A549 (cell line): ENCODE data around the gene LBH. TPM values are rescaled to one million over a fixed set of nuclear protein-coding genes. Genes with fewer than 3 reads are reported as not detected.

ENCODE experiments used
- ATAC-seq, 2 experiments: fragments of 200-7000 bp in 1 of 2; fragments of >200 bp in 1 of 2; cut with Nextera tagmentation in 1 of 2; cut with Tn5 transposase in 1 of 2; 3 replicates each; pipeline versions ENCODE4 v1.8.0 to v1.9.1; 2018 to 2020; ENCODE audit warnings: mild to moderate bottlenecking in 1 of 2, moderate library complexity in 1 of 2
- CTCF ChIA-PET: fragments of 300-600 bp; sonication (Branson Sonifier 250); formaldehyde crosslinking; extraction: SDS; loops from one replicate; lab custom pipeline; 2021; ENCODE audit warnings: antibody characterized with exemption, inconsistent platforms; lab: Yijun Ruan, JAX
- POLR2A ChIA-PET: fragments of 350-600 bp; formaldehyde crosslinking; extraction: SDS; loops from one replicate; lab custom pipeline; 2021; ENCODE audit warnings: antibody characterized with exemption, inconsistent platforms; lab: Yijun Ruan, JAX
- DNase-seq, 2 experiments: peaks; one replicate each; pipeline versions ENCODE4 v3.0.0 to v3.0.0-alpha.2; 2011 to 2016; ENCODE audit warnings: low read depth in 1 of 2, low spot score in 1 of 2
- FAIRE-seq: peaks from 2 replicates; lab custom pipeline; 2011; peaks lifted over from hg19 to GRCh38; lab: Jason Lieb, UNC
- H3K27ac ChIP-seq, 2 experiments: fragments of >200 bp; sonication (Bioruptor Twin); formaldehyde crosslinking; 3 replicates each; pipeline ENCODE4 v1.5.1; 2016 to 2017
- H3K4me1 ChIP-seq: fragments of >200 bp; sonication (Bioruptor Twin); formaldehyde crosslinking; 3 replicates; pipeline ENCODE4 v1.6.1; 2016
- H3K4me2 ChIP-seq: fragments of >200 bp; sonication (Bioruptor Twin); formaldehyde crosslinking; 3 replicates; pipeline ENCODE4 v1.6.1; 2016
- H3K4me3 ChIP-seq: fragments of >200 bp; sonication (Bioruptor Twin); formaldehyde crosslinking; 3 replicates; pipeline ENCODE4 v1.5.1; 2016
- H3K9me3 ChIP-seq: fragments of >200 bp; sonication (Bioruptor Twin); formaldehyde crosslinking; 3 replicates; pipeline ENCODE4 v1.6.1; 2016
- EHF ChIP-seq: fragments of 250-450 bp; sonication (Bioruptor Pico); IDR thresholded peaks from 2 replicates; pipeline ENCODE4 v1.5.0; 2020; ENCODE audit warnings: mild to moderate bottlenecking
- ESRRA ChIP-seq: fragments of 150-350 bp; IDR thresholded peaks from 2 replicates; pipeline ENCODE4 v1.6.1; 2014; ENCODE audit warnings: mild to moderate bottlenecking, low read length, borderline replicate concordance
- HOXB13 ChIP-seq: fragments of 250-450 bp; sonication (Bioruptor Pico); IDR thresholded peaks from 2 replicates; pipeline ENCODE4 v1.5.0; 2020; ENCODE audit warnings: low read depth, mild to moderate bottlenecking, moderate library complexity
- JUN ChIP-seq, 2 experiments: fragments of >200 bp; sonication (Bioruptor Twin); formaldehyde crosslinking; IDR thresholded peaks; 2 replicates in 1 of 2; 3 replicates in 1 of 2; pipeline ENCODE4 v1.6.1; 2016 to 2017
- KDM5A ChIP-seq: fragments of 200-600 bp; sonication (generic); IDR thresholded peaks from 2 replicates; pipeline ENCODE4 v1.6.1; 2016; ENCODE audit warnings: antibody characterized with exemption, mild to moderate bottlenecking
- MYC ChIP-seq: IDR thresholded peaks from 2 replicates; pipeline ENCODE4 v1.6.1; 2012; ENCODE audit warnings: mild to moderate bottlenecking, inconsistent platforms, low read length, improper control_type of control experiment, borderline replicate concordance
- NFE2L2 ChIP-seq: fragments of 150-350 bp; conservative IDR thresholded peaks from 2 replicates; pipeline ENCODE4 v1.6.1; 2014; ENCODE audit warnings: low read length
- POLR2A ChIP-seq: IDR thresholded peaks from 2 replicates; pipeline ENCODE4 v1.6.1; 2012; ENCODE audit warnings: mild to moderate bottlenecking, low read length
- RAD21 ChIP-seq, 2 experiments: fragments of >200 bp in 1 of 2; sonication (Bioruptor Twin) in 1 of 2; formaldehyde crosslinking in 1 of 2; IDR thresholded peaks in 1 of 2; conservative IDR thresholded peaks in 1 of 2; 2 replicates in 1 of 2; 3 replicates in 1 of 2; pipeline ENCODE4 v1.6.1; 2012 to 2018; ENCODE audit warnings: inconsistent platforms in 1 of 2
- RFX5 ChIP-seq: fragments of 450-650 bp; IDR thresholded peaks from 2 replicates; pipeline ENCODE4 v1.7.1; 2014; ENCODE audit warnings: antibody characterized with exemption, mild to moderate bottlenecking, moderate library complexity
- USF2 ChIP-seq: fragments of 450-650 bp; IDR thresholded peaks from 2 replicates; pipeline ENCODE4 v1.6.1; 2014; ENCODE audit warnings: antibody characterized with exemption
- ZC3H11A ChIP-seq: fragments of 450-650 bp; IDR thresholded peaks from 2 replicates; pipeline ENCODE4 v1.6.1; 2014; ENCODE audit warnings: antibody characterized with exemption, mild to moderate bottlenecking
- ZFP36 ChIP-seq: fragments of 450-650 bp; IDR thresholded peaks from 2 replicates; pipeline ENCODE4 v1.6.1; 2014; ENCODE audit warnings: borderline replicate concordance; ENCODE audit not compliant: partially characterized antibody
- WGBS: methylation state at CpG from one replicate; pipeline ENCODE4 v1.1.6; 2017; ENCODE audit errors: missing lambda C conversion rate; 5-methylcytosine and 5-hydroxymethylcytosine counted together
- polyA plus RNA-seq, 4 experiments: library from polyadenylated mRNA; depleted of rRNA in 3 of 4; stranded (reverse); fragments of >200 nt; fragmentation: RNase III in 1 of 4; extraction: RNeasy Plus Mini Kit Qiagen cat#74134 plus additional on column Dnase treatment in 1 of 4; gene quantifications; 2 replicates in 3 of 4; 3 replicates in 1 of 4; pipeline ENCODE4 v1.2.3, GENCODE V29; 2011 to 2017

Gene LBH
- polyA plus RNA-seq, 2 of the 4 experiments (the other 2 are of a cell fraction) = 163 to 216 TPM

GRCh38 chr2:30269771-30270145, 38.4 kb downstream of the LBH start:
- WGBS = 80% methylated on average over 5 of the region's 5 CpGs
- FAIRE-seq = no peak

GRCh38 chr2:30270166-30270565, 38.8 kb downstream of the LBH start:
- no peak for DNase-seq
- ChIA-PET CTCF (interaction anchor here (1.0 to 8.8 kb wide), 3 partner anchors 14 to 105 kb away, joined by 3 to 39 read pairs (median 5); no protein-coding TSS in a partner anchor), POLR2A (interaction anchor here (3.3 kb wide), 1 partner anchor 37 kb away, joined by 11 read pairs; no protein-coding TSS in a partner anchor)

More at GRCh38 chr2:30269771-30270145, 38.4 kb downstream of the LBH start:
- Histone ChIP-seq H3K4me2 (no peak overlapping the region), H3K4me1 (peaks cover 64% of the 10 kb centered on the region), H3K9me3 (peaks cover 3% of the 10 kb centered on the region; the same call in 1 of the 3 replicates), H3K27ac (peak overlapping the region; percentile 19 to 91; a peak in 5 of 6 replicates), H3K4me3 (no peak overlapping the region)
- CTCF ChIA-PET = interaction anchor here (1.0 to 8.8 kb wide), 3 partner anchors 13 to 105 kb away, joined by 3 to 39 read pairs (median 5); no protein-coding TSS in a partner anchor
- no peak for ATAC-seq
- no peak for DNase-seq
- TF ChIP-seq NFE2L2 (no peak), ZC3H11A (no peak), KDM5A (no peak), RAD21 (conservative IDR thresholded peaks at IDR 0.05 in 1 of 2, IDR thresholded peaks at IDR 0.05 in 1 of 2) (no peak), HOXB13 (no peak), RFX5 (no peak), POLR2A (no peak)
- TF ChIP-seq, all 56 proteins: peak for 0
- POLR2A ChIA-PET = interaction anchor here (3.3 kb wide), 1 partner anchor 37 kb away, joined by 11 read pairs; no protein-coding TSS in a partner anchor

GRCh38 chr2:30271301-30271700, 40.0 kb downstream of the LBH start:
- no peak overlapping the region for H3K4me3 ChIP-seq
- no peak overlapping the region for H3K4me2 ChIP-seq
- DNase-seq (no peak), ATAC-seq (no peak), FAIRE-seq (no peak)
- POLR2A ChIA-PET = interaction anchor here (0.7 to 0.9 kb wide), 3 partner anchors 22 to 40 kb away, joined by 3 to 7 read pairs (median 6); partner anchors contain the start of gene LBH
- no peaks in the 10 kb centered on the region for H3K9me3 ChIP-seq
- CTCF ChIA-PET = interaction anchor here (0.5 to 8.8 kb wide), 7 partner anchors 21 to 362 kb away, joined by 3 to 39 read pairs (median 3); no protein-coding TSS in a partner anchor
- WGBS = 96% methylated on average over 5 of the region's 5 CpGs
- peaks cover 68% of the 10 kb centered on the region for H3K4me1 ChIP-seq
- TF ChIP-seq JUN (IDR thresholded peaks at IDR 0.05) = no peak
- peak overlapping the region; percentile 82 to 91 for H3K27ac ChIP-seq

More at GRCh38 chr2:30270166-30270565, 38.8 kb downstream of the LBH start:
- TF ChIP-seq ESRRA (no peak), ZFP36 (no peak), NFE2L2 (no peak), EHF (CRISPR knock-in tag) (no peak), MYC (no peak)
- TF ChIP-seq, all 56 proteins: peak for 0
- no peak overlapping the region for H3K4me2 ChIP-seq
- H3K9me3 ChIP-seq = no peaks in the 10 kb centered on the region
- H3K4me1 ChIP-seq = peaks cover 67% of the 10 kb centered on the region
- FAIRE-seq (no peak), ATAC-seq (no peak)
- peak overlapping the region; percentile 19 to 91; a peak in 5 of 6 replicates for H3K27ac ChIP-seq
- no peak overlapping the region for H3K4me3 ChIP-seq
- WGBS = 90% methylated on average over 3 of the region's 3 CpGs

- POLR2A ChIA-PET = interaction anchor here (4.1 kb wide), 1 partner anchor 40 kb away, joined by 70 read pairs; the partner anchor contains the start of gene LBH
- TF ChIP-seq USF2 (no peak), HOXB13 (0 out of 2 replicates have a peak, but pooled peaks have one; percentile 16)
- TF ChIP-seq, all 56 proteins: peak for 1
- peak overlapping the region; percentile 70 for H3K4me2 ChIP-seq
- CTCF ChIA-PET = interaction anchor here (0.5 to 8.8 kb wide), 5 partner anchors 10 to 430 kb away, joined by 3 to 39 read pairs (median 3); no protein-coding TSS in a partner anchor
- peak overlapping the region; percentile 82 to 91 for H3K27ac ChIP-seq
- DNase-seq (no peak), ATAC-seq (no peak), FAIRE-seq (no peak)
- peaks cover 66% of the 10 kb centered on the region for H3K4me1 ChIP-seq
- no peak overlapping the region for H3K4me3 ChIP-seq
- H3K9me3 ChIP-seq = no peaks in the 10 kb centered on the region
- 90% methylated on average over 8 of the region's 8 CpGs for WGBS
These were observed 41.0 kb downstream of the LBH start for GRCh38 chr2:30272286-30272685.
